Stimulated activated CD4-positive, alpha-beta T cell treated with anti-CD3 and anti-CD28 coated beads, Interleukin-4, amount 100 ng/mL, for 1 hour (primary cell): ENCODE results near the gene EOLA1.
"Not testable (repeated sequence)": the region's sequence is repeated elsewhere in the genome, so short reads cannot be mapped to it uniquely, and the experiment has no call there.

Experiments used
- DNase-seq: peaks from one replicate; pipeline ENCODE4 v3.0.0-alpha.2; 2020

The EOLA1 gene

GRCh38 chrX:149515954-149516602 is 24.7 kb upstream of the EOLA1 start:
- DNase-seq = no peak

DNA sequence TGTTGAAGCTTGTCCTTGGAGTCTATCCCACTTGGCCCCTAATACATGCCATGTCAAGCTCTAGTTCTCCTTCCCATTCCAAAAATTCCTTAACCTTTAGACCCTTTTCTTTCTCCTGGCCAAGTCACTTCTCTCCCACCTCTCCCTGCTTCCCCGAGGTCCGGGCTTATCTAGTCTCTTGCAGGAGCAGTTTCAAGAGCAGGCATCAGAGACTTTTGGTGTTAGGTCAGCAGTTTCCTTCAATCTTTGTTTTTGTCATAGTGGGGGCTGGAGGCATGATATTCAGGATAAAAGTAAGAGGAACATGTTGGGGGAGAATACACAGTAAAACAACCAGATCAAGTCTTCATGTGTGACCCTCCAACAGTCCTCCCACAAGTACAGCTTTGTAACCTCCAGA is 24.2 kb upstream of the EOLA1 start:
- no peak for DNase-seq

DNA sequence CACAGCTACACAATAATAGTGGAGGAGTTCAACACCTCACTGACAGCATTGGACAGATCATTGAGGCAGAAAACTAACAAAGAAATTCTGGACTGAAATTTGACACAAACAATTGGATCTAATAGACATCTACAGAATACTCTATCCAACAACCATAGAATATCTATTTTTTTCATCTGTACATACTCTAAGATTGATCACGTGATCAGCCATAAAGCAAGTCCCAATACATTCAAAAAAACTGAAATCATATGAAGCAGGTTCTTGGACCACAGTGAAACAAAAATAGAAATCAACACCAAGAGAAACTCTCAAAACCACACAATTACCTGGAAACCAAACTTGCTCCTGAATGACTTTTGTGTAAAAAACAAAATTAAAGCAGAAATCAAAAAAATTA is 23.5 kb upstream of the EOLA1 start:
- no peak for DNase-seq

DNA sequence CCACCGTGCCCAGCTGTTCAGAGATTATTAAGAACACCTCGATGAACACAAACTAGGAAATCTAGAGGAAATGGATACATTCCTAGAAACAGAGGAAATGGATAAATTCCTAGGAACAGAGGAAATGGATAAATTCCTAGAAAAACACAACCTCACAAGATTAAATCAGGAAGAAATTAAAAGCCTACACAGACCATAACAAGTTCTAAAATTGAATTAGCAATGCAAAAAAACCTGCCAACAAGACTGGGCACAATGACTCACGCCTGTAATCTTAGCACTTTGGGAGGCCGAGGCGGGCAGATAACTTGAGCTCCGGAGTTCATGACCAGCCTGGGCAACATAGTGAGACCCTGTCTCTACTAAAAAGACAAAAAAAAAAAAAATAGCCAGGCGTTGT is 22.6 kb upstream of the EOLA1 start:
- no peak for DNase-seq

- DNase-seq = not testable (repeated sequence)
Measured at GRCh38 chrX:149520636-149521277, 20.1 kb upstream of the EOLA1 start.

DNA sequence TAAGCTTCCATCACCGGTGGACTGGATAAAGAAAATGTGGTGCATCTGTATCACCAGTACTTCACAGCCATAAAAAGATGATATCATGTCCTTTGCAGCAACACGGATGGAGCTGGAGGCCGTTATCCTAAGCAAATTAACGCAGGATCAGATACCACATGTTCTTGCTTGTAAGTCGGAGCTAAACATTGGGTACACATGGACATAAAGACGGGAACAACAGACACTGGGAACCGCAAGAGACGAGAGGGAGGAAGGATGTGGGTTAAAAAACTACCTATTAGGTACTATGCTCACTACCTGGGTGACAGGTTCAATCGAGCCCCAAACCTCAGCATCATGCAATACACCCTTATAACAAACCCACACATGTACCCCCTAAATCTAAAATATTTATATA is 19.4 kb upstream of the EOLA1 start:
- no peak for DNase-seq

GRCh38 chrX:149522916-149523315 is 17.9 kb upstream of the EOLA1 start:
- no peak for DNase-seq

DNA sequence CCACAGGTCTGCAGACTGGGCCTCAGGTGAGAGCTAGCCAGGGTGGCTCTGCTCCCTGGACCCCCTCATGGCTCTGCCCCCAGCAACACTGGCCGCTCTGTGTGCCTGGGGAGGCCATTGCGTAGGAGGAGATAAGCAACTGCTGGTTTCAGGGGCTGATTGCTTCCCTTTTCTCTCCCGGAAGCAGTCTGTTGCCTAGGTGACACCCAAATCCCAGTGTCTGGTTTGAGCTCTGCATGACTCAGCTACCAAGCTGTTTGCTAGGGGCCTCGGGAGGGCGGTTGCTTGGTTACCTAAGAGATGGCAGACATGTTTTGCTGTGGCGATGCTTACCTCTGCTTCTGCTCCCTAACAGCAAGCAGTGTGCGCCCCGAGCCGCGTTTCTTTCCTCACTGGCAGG is 15.4 kb upstream of the EOLA1 start:
- peak; percentile 52 for DNase-seq

- not testable (repeated sequence) for DNase-seq
Measured at GRCh38 chrX:149525903-149526302, 14.9 kb upstream of the EOLA1 start.

- DNase-seq = not testable (repeated sequence)
Measured at GRCh38 chrX:149526318-149527033, 14.3 kb upstream of the EOLA1 start.

- no peak for DNase-seq
Measured at GRCh38 chrX:149527705-149528104, 13.1 kb upstream of the EOLA1 start.

GRCh38 chrX:149528381-149528780 is 12.4 kb upstream of the EOLA1 start:
- DNase-seq = no peak

GRCh38 chrX:149531599-149531998 is 9.2 kb upstream of the EOLA1 start:
- DNase-seq = no peak

- not testable (repeated sequence) for DNase-seq
Measured at GRCh38 chrX:149532868-149533267, 7.9 kb upstream of the EOLA1 start.

DNA sequence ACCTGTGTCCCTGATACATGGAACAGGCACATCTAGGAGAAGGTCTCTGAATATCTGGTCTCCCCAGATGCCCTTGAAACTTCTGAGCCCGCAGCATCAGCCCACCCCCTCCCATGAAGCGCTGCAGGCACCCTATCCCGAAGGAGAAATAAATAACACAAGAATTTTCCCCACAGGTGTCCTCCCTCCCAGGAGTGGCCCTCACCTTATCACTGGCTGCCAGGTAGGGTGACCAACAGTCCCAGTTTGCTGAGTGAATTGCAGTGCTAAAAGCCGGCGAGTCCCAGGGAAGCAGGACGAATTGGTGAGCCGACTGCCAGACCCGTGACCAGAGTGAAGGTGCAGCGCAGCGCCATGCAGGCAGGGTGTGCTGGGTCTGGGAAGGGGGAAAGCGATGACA is 6.8 kb upstream of the EOLA1 start:
- not testable (repeated sequence) for DNase-seq

DNA sequence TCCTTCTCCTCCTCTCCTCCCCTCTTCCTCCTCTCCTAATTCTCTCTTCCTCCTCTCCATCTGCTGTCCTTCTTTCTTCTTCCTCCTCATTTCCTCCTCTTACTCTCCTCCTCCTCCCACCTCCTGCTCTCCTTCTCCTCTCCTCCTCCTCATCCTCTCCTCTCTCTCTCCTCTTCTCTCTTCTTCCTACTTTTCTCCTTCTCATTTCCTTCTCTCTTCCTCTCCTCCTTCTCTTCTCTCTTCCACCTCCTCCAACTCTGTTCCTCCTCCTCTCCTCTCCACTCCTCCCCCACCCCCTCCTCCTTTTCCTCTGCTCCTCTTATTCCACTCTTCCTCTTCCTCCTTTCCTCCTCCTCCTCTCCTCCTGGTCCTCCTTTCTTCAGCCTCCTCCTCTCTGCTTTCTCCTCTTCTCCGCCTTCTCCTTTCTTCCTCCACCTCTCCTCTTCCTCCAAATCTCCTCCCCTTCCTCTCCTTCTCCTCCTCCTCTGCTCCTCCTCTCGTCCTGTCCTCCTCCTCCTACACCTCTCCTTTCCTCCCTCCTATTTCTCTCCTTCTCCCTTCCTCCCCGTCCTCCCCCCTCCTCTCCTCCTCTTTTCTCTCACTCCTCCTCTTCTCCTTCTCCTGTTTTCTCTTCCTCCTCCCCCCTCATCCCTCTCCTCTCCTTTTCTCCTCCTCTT is 5.7 kb upstream of the EOLA1 start:
- not testable (repeated sequence) for DNase-seq

DNA sequence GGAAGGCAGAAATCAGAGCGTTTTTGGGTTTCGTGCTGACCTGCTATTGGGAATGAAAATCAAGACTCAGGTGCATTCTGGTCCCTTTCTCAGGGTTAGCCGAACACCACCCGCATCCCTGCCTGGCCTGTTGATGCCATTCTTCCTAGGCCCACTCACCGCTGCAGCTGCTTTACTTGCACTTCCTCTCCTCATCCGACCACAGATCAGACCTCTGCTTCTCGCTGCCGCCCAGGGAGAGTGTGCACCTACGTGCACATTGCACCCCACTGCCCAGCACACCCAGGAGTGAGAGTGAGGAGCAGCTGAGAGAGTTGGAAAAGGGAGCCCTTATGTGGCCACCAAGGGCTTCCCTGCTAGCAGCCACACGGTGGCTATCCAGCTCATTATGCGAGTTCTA is 3.3 kb upstream of the EOLA1 start:
- DNase-seq = not testable (repeated sequence)

GRCh38 chrX:149539283-149540130 is 1.3 kb upstream of the EOLA1 start:
- peak; percentile 77 for DNase-seq

DNA sequence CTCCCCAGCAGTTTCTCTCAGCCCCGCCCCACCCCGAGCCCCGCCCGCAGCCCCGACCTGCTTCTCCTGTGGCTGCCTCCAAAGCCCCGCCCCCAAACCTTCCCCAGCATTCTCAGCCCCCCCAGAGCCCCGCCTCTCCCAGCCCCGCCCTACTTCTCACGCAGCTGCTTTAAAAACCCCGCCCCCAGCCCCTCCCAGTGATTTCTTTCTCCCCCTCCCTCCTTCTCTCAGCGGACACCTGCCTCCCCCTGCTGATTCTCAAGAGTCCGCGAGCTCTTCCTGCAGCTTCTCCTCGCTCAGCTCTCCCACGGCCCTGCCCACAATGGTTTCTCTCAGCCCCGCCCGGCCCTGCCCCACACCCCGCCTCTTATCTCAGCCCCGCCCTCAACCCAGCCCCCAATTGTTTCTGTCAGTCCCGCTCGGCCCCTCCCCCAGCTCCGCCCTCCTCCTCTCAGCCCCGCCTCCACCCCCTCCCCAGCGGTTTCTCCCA is 636 bp upstream of the EOLA1 start:
- peak; percentile 89 for DNase-seq

- DNase-seq = no peak
Measured at GRCh38 chrX:149541521-149542047, 772 bp downstream of the EOLA1 start.

- not testable (repeated sequence) for DNase-seq
Measured at GRCh38 chrX:149545545-149546543, 5.0 kb downstream of the EOLA1 start.
